Measurements from ENCODE around the gene NKAIN2. TPM values are rescaled to one million over a fixed set of nuclear protein-coding genes. Genes with fewer than 3 reads are reported as not detected.

The NKAIN2 gene
- polyA plus RNA-seq, 1 of the 3 experiments (the other 2 are of a cell fraction) = not detected

GRCh38 chr6:124158024-124158423, 354.4 kb downstream of the NKAIN2 start:
- no peak for DNase-seq
- H3K4me2 ChIP-seq = no peak overlapping the region
- H2AFZ ChIP-seq (ENCODE audit: low read depth) = no peak overlapping the region
- ChIA-PET POLR2A (no interaction called here), CTCF (no interaction called here)
- no peaks in the 10 kb centered on the region for H3K36me3 ChIP-seq (replicated peaks in 1 of 2; ENCODE audit: control insufficient read depth in 1 of 2, insufficient read depth in 2 of 2, low read length in 1 of 2)
- H3K9me3 ChIP-seq = no peaks in the 10 kb centered on the region
- no peak overlapping the region for H3K27ac ChIP-seq (ENCODE audit: low read depth in 2 of 2, low read length in 1 of 2)
- no peaks in the 10 kb centered on the region for H3F3A ChIP-seq (replicated peaks; ENCODE audit: insufficient read depth)
- WGBS (ENCODE audit: low lambda C conversion rate) = 7% methylated on average over 1 of the region's 1 CpG
- no peak overlapping the region for H3K4me3 ChIP-seq (ENCODE audit: low read depth in 2 of 2, low read length in 1 of 2)
- H3K4me1 ChIP-seq (ENCODE audit: control insufficient read depth in 1 of 2, insufficient read depth in 2 of 2, low read depth in 1 of 2, low read length in 1 of 2) = no peaks in the 10 kb centered on the region
- no peaks in the 10 kb centered on the region for H4K20me1 ChIP-seq (ENCODE audit: insufficient read depth)
- H3K27me3 ChIP-seq (ENCODE audit: insufficient read depth) = no peaks in the 10 kb centered on the region
- no peak for TF ChIP-seq RXRA (IDR thresholded peaks at IDR 0.05; ENCODE audit: borderline replicate concordance, low read depth)
- TF ChIP-seq FOSL2 (IDR thresholded peaks at IDR 0.05; ENCODE audit: borderline replicate concordance, low read depth) = no peak
- TF ChIP-seq, protein P1, sequence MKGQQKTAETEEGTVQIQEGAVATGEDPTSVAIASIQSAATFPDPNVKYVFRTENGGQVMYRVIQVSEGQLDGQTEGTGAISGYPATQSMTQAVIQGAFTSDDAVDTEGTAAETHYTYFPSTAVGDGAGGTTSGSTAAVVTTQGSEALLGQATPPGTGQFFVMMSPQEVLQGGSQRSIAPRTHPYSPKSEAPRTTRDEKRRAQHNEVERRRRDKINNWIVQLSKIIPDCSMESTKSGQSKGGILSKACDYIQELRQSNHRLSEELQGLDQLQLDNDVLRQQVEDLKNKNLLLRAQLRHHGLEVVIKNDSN (IDR thresholded peaks at IDR 0.05; ENCODE audit: borderline replicate concordance, low read depth) = no peak
- TF ChIP-seq CTCF (IDR thresholded peaks at IDR 0.05) = no peak
- no peak for TF ChIP-seq RCOR1 (IDR thresholded peaks at IDR 0.05; ENCODE audit: low read length)
- no peak for TF ChIP-seq ZBTB33 (IDR thresholded peaks at IDR 0.05; ENCODE audit: borderline replicate concordance, low read depth)
- TF ChIP-seq SMC3 (IDR thresholded peaks at IDR 0.05; ENCODE audit: low read depth, low read length) = no peak
- TF ChIP-seq FOXJ3 (CRISPR knock-in tag; IDR thresholded peaks at IDR 0.05) = no peak
- TF ChIP-seq TEAD4 (IDR thresholded peaks at IDR 0.05; ENCODE audit: borderline replicate concordance, insufficient read depth) = no peak
- no peak for TF ChIP-seq IRF3 (IDR thresholded peaks at IDR 0.05; ENCODE audit: low read depth, low read length)
- no peak for TF ChIP-seq EP300 (IDR thresholded peaks at IDR 0.05; ENCODE audit: borderline replicate concordance in 1 of 2, low read depth in 1 of 2, low read length in 1 of 2)
- TF ChIP-seq, protein P2, sequence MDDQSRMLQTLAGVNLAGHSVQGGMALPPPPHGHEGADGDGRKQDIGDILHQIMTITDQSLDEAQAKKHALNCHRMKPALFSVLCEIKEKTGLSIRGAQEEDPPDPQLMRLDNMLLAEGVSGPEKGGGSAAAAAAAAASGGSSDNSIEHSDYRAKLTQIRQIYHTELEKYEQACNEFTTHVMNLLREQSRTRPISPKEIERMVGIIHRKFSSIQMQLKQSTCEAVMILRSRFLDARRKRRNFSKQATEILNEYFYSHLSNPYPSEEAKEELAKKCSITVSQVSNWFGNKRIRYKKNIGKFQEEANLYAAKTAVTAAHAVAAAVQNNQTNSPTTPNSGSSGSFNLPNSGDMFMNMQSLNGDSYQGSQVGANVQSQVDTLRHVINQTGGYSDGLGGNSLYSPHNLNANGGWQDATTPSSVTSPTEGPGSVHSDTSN (IDR thresholded peaks at IDR 0.05) = no peak
- TF ChIP-seq JUND (IDR thresholded peaks at IDR 0.05) = no peak
- no peak for TF ChIP-seq TCF12 (IDR thresholded peaks at IDR 0.05)
- no peak for TF ChIP-seq SIN3A (IDR thresholded peaks at IDR 0.05; ENCODE audit: borderline replicate concordance, low read depth, low read length)
- no peak for TF ChIP-seq RAD21 (IDR thresholded peaks at IDR 0.05; ENCODE audit: low read length)
- TF ChIP-seq FOXM1 (IDR thresholded peaks at IDR 0.05; ENCODE audit: low read depth) = no peak
- TF ChIP-seq EZH2phosphoT487 (IDR thresholded peaks at IDR 0.05; ENCODE audit: borderline replicate concordance, low read depth) = no peak
- TF ChIP-seq POLR2AphosphoS5 (IDR thresholded peaks at IDR 0.05; ENCODE audit: low read depth, low read length) = no peak
- no peaks in the 10 kb centered on the region for H3K79me2 ChIP-seq (ENCODE audit: insufficient read depth)
- H3K9ac ChIP-seq = no peak overlapping the region
- no peaks in the 10 kb centered on the region for H3K9me2 ChIP-seq

Data from SK-N-SH (cell line).